Measurements from ENCODE around the gene BFAR. TPM values are rescaled to one million over a fixed set of nuclear protein-coding genes. Genes with fewer than 3 reads are reported as not detected.
A peak's percentile ranks its signal among the peaks of the same experiment; 100 is the strongest.
"Not testable (repeated sequence)": the region's sequence is repeated elsewhere in the genome, so short reads cannot be mapped to it uniquely, and the experiment has no call there.

BFAR gene
- total RNA-seq, 1 donor from 2014 or later, result 90.2 TPM

DNA sequence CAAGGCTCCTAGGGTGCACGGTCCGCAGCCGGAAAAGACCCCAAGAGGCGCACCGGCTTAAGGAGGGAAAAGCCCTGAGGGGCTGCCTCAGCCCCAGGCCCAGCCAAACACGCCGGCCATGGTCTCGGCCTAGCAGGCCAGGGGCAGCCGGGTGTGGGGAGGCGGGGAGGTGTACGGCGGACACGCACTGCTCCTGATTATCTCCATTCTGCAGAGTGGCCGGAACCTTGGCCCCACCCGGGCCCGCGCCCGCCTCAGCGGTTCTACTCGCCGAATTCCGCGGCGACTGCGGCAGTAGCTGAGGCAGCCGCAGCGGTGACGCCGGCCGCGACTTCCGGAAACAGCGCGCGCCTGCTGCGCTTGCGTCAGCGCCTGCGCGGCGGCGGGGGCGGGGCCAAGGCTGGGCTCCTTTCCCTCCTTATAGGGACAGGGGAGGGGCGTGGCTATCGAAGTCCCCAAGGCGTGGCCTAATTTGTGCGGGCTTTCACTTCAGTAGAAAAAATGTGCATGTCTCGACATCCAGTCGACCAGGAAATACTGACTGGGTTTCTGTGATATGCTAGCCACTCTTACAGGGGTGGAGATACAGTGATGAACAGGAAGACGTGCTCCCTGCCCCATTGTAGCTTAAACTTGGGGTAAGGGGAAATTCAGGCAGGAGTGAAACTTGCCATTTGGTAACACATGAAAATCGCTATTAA, 2.7 kb upstream of the BFAR start, which contains the start of gene PARN:
Gene PARN, minus strand, starts transcription at position 342 of the 701 bp plus-strand sequence. Its CDS starts 135 bp downstream, at position 207.
- Histone ChIP-seq H3K4me3 (peak within 1 kb of the TSS; percentile 73), H3K4me1 (peaks cover 40% of the 10 kb centered on the region), H3K27ac (peak within 1 kb of the TSS; percentile 93), H3K36me3 (peaks cover 31% of the 10 kb centered on the region), H3K9me3 (no peaks in the 10 kb centered on the region), H3K27me3 (ENCODE audit: low read depth) (no peaks in the 10 kb centered on the region)
- ATAC-seq (peak; percentile 85 to 91), DNase-seq (peak; percentile 99)
- intact Hi-C loops (cut with DNase I), result no loop called here
- TF ChIP-seq, protein P1, sequence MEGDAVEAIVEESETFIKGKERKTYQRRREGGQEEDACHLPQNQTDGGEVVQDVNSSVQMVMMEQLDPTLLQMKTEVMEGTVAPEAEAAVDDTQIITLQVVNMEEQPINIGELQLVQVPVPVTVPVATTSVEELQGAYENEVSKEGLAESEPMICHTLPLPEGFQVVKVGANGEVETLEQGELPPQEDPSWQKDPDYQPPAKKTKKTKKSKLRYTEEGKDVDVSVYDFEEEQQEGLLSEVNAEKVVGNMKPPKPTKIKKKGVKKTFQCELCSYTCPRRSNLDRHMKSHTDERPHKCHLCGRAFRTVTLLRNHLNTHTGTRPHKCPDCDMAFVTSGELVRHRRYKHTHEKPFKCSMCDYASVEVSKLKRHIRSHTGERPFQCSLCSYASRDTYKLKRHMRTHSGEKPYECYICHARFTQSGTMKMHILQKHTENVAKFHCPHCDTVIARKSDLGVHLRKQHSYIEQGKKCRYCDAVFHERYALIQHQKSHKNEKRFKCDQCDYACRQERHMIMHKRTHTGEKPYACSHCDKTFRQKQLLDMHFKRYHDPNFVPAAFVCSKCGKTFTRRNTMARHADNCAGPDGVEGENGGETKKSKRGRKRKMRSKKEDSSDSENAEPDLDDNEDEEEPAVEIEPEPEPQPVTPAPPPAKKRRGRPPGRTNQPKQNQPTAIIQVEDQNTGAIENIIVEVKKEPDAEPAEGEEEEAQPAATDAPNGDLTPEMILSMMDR (IDR thresholded peaks at IDR 0.05), result no peak

DNA sequence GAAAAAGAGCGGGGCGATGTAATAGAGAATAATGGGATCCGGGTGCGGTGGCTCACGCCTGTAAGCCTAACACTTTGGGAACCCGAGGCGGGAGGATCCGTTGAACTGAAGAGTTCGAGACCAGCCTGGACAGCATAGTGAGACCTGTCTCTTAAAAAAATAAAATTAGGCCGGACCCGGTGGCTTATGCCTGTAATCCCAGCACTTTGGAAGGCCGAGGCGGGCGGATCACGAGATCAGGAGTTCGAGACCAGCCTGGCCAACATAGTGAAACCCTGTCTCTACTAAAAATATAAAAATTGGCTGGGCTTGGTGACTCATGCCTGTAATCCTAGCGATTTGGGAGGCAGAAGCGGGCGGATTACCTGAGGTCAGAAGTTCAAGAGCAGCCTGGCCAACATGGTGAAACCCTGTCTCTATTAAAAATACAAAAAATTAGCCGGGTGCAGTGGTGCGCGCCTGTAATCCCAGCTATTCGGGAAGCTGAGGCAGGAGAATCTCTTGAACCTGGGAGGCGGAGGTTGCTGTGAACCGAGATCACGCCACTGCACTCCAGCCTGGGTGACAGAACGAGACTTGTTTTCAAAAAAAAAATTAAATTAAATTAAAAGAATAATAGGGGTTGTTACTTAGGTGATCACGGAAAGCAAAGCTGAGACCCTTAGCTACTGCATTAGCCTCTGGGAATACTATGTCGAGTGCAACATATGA, 2.0 kb upstream of the BFAR start:
- H3K4me1 ChIP-seq, result peaks cover 47% of the 10 kb centered on the region
- H3K27ac ChIP-seq, result peak overlapping the region; percentile 93
- peaks cover 24% of the 10 kb centered on the region for H3K36me3 ChIP-seq
- intact Hi-C loops (cut with DNase I); H3K9me3 ChIP-seq; ATAC-seq; H3K27me3 ChIP-seq (ENCODE audit: low read depth): not testable (repeated sequence)
- H3K4me3 ChIP-seq, result peak overlapping the region; percentile 73
- DNase-seq, result peak; percentile 49

DNA sequence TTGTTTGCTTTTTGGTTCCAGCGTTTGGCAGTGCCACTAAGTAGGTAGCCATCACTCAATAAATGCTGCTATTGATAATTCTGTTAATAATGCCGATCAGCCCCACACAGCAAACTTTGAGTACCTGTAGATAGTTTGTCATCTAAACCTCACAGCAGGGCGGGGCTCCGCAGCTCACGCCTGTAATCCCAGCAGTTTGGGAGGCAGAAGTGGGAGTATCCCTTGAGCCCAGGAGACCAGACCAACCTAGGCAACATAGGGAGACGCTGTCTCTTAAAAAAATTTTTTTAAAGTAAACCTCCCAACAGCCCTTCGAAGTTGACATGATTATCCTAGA, 1.6 kb downstream of the BFAR start:
- TF ChIP-seq, protein P1 (IDR thresholded peaks at IDR 0.05), result no peak
- Histone ChIP-seq H3K9me3 (no peaks in the 10 kb centered on the region), H3K27ac (peak overlapping the region; percentile 93), H3K27me3 (ENCODE audit: low read depth) (no peaks in the 10 kb centered on the region), H3K4me3 (peak overlapping the region; percentile 98), H3K4me1 (peaks cover 44% of the 10 kb centered on the region), H3K36me3 (peaks cover 17% of the 10 kb centered on the region)
- no peak for DNase-seq
- intact Hi-C loops (cut with DNase I), result no loop called here
- ATAC-seq, result no peak

DNA sequence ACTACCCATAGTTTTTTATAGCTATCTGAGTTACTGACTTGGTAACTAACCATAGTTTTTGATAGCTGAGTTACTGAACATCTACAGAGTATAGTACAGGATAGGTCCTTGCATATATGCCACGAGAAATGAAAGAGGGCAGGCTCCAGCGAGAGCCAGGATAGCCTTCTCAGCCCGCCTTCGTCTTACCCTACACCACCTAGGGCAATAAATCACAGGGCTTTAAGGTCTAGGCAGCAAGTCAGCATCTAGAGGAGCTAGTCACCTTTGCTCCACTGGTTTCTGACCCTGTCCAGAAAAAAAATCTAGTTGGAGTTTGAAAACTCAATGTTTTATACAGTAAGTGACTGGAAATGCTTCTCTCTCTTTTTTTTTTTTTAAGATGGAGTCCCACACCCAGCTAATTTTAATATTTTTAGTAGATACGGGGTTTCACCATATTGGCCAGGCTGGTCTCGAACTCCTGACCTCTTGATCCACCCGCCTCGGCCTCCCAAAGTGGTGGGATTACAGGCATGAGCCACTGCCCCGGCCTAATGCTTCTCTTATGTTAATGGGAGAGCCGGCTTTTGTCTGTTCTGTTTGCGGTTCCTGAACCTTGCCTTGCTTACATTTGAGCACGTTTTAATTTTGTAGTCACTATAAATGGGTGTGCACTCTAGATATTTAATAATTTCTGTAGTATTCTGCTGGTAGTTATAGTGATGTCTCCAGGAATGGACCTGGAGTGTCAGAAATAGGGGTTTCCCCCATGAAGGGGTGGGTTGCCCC, 2.8 kb downstream of the BFAR start:
- peaks cover 29% of the 10 kb centered on the region for H3K36me3 ChIP-seq
- no peaks in the 10 kb centered on the region for H3K9me3 ChIP-seq
- ATAC-seq, result no peak
- no peaks in the 10 kb centered on the region for H3K27me3 ChIP-seq (ENCODE audit: low read depth)
- TF ChIP-seq, protein P1 (IDR thresholded peaks at IDR 0.05), result no peak
- H3K4me1 ChIP-seq, result peaks cover 43% of the 10 kb centered on the region
- no peak overlapping the region for H3K4me3 ChIP-seq
- H3K27ac ChIP-seq, result peak overlapping the region; percentile 93
- no peak for DNase-seq
- intact Hi-C loops (cut with DNase I), result no loop called here

DNA sequence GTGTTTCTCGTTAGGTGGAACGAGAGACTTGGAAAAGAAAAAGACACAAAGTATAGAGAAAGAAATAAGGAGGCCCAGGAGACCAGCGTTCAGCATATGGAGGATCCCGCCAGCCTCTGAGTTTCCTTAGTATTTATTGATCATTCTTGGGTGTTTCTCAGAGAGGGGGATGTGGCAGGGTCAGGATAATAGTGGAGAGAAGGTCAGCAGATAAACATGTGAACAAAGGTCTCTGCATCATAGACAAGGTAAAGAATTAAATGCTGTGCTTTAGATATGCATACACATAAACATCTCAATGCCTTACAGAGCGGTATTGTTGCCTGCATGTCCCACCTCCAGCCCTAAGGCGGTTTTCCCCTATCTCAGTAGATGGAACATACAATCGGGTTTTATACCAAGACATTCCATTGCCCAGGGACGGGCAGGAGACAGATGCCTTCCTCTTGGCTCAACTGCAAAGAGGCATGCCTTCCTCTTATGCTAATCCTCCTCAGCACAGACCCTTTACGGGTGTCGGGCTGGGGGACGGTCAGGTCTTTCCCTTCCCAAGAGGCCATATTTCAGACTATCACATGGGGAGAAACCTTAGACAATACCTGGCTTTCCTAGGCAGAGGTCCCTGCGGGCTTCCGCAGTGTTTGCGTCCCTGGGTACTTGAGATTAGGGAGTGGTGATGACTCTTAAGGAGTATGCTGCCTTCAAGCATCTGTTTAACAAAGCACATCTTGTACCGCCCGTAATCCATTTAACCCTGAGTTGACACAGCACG, 3.6 kb downstream of the BFAR start:
- Histone ChIP-seq H3K36me3 (peaks cover 36% of the 10 kb centered on the region), H3K27ac (peak overlapping the region; percentile 93), H3K4me1 (peaks cover 47% of the 10 kb centered on the region)
- H3K4me3 ChIP-seq; intact Hi-C loops (cut with DNase I); H3K9me3 ChIP-seq; H3K27me3 ChIP-seq (ENCODE audit: low read depth); ATAC-seq: not testable (repeated sequence)
- peak; percentile 59 for DNase-seq

DNA sequence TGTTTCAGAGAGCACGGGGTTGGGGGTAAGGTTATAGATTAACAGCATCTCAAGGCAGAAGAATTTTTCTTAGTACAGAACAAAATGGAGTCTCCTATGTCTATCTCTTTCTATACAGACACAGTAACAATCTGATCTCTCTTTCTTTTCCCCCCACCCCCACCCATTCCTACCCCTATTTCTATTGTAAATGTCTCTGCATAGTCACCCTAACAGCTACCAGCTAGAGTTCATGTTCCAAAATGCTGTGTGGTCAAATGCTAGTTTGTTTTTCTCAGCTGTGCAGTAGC, 4.1 kb downstream of the BFAR start:
- H3K9me3 ChIP-seq; intact Hi-C loops (cut with DNase I); H3K4me3 ChIP-seq; H3K27me3 ChIP-seq (ENCODE audit: low read depth); ATAC-seq; DNase-seq: not testable (repeated sequence)
- Histone ChIP-seq H3K27ac (peak overlapping the region; percentile 51), H3K36me3 (peaks cover 36% of the 10 kb centered on the region), H3K4me1 (peaks cover 47% of the 10 kb centered on the region)
